Stimulated activated CD8-positive, alpha-beta memory T cell treated with anti-CD3 and anti-CD28 coated beads, Interleukin-4, amount 100 ng/mL, for 1 hour (primary cell): ENCODE measurements around the gene NXPH4.

ENCODE experiments used
- DNase-seq, 2 donors: peaks; one replicate each; pipeline ENCODE4 v3.0.0-alpha.2; 2020; ENCODE audit warnings: low read depth in 2 of 2, low spot score in 1 of 2

The NXPH4 gene

GRCh38 chr12:57230381-57231155 lies 14.0 kb downstream of the NXPH4 start:
- DNase-seq, result no peak

GRCh38 chr12:57231276-57232021 lies 14.9 kb downstream of the NXPH4 start:
- no peak for DNase-seq

- DNase-seq, result no peak
Observed at GRCh38 chr12:57232156-57232756, 15.7 kb downstream of the NXPH4 start.

GRCh38 chr12:57233357-57234232 lies 17.0 kb downstream of the NXPH4 start:
- DNase-seq, result no peak

- DNase-seq, result no peak
Observed at GRCh38 chr12:57234233-57234570, 17.6 kb downstream of the NXPH4 start.

GRCh38 chr12:57234571-57235016 lies 18.0 kb downstream of the NXPH4 start:
- DNase-seq, result no peak

- no peak for DNase-seq
Observed at GRCh38 chr12:57235017-57235727, 18.6 kb downstream of the NXPH4 start.

- no peak for DNase-seq
Observed at GRCh38 chr12:57235728-57236131, 19.1 kb downstream of the NXPH4 start.

GRCh38 chr12:57236201-57236924 lies 19.8 kb downstream of the NXPH4 start:
- no peak for DNase-seq

GRCh38 chr12:57236925-57237595 lies 20.5 kb downstream of the NXPH4 start:
- DNase-seq, result no peak

- no peak for DNase-seq
Observed at GRCh38 chr12:57237596-57237931, 21.0 kb downstream of the NXPH4 start.

GRCh38 chr12:57237932-57238853 lies 21.6 kb downstream of the NXPH4 start:
- no peak for DNase-seq

GRCh38 chr12:57238854-57239554 lies 22.4 kb downstream of the NXPH4 start:
- DNase-seq, result peak; percentile 65 to 72

- no peak for DNase-seq
Observed at GRCh38 chr12:57239587-57240065, 23.0 kb downstream of the NXPH4 start.

GRCh38 chr12:57240066-57240921 lies 23.7 kb downstream of the NXPH4 start:
- peak in 1 of 2 donors; percentile 55 for DNase-seq

GRCh38 chr12:57240926-57241401 lies 24.4 kb downstream of the NXPH4 start:
- DNase-seq, result no peak
